ENCODE measurements around the gene GNG14. TPM values are rescaled to one million over a fixed set of nuclear protein-coding genes. Genes with fewer than 3 reads are reported as not detected.

GNG14 gene
- total and polyA plus RNA-seq, 4 donors: not detected

DNA sequence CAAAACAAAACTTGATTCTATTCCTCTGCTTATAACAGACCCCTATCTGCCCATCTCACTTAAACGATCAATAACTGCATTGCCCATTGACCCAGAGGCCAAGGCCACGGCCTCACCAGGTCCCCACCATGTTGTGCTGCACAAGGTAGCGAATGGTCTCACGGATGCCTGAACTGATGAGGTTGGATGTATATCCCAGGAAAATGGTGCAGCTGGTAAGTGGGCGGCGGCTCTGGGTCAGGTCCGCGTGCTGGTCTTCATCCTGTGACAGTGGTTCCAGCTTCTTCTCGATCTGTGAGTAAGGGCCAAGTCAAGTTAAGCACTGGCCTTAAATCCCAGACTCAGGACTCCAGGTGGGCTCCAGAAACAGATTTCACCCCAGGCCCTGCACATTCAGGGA is 7.8 kb upstream of the GNG14 start:
- Histone ChIP-seq H3K27me3 (ENCODE audit: control insufficient read depth in 1 of 2, insufficient read depth in 2 of 2, low read length in 1 of 2) (no peaks in the 10 kb centered on the region), H3K36me3 (ENCODE audit: control insufficient read depth in 1 of 2, insufficient read depth in 2 of 2, low read length in 1 of 2) (no peaks in the 10 kb centered on the region), H3K4me3 (ENCODE audit: low read length in 2 of 2) (no peak overlapping the region), H3K4me1 (ENCODE audit: control insufficient read depth in 1 of 2, insufficient read depth in 2 of 2, low read length in 2 of 2) (no peaks in the 10 kb centered on the region), H3K9me3 (ENCODE audit: control insufficient read depth, low read length) (no peaks in the 10 kb centered on the region), H3K27ac (ENCODE audit: low read depth in 1 of 2, low read length in 2 of 2) (no peak overlapping the region)
- DNase-seq (no peak), ATAC-seq (ENCODE audit: low FRiP score) (no peak)
- intact Hi-C loops (cut with DNase I): loop anchor here (2.0 to 5.0 kb wide), 2 partner anchors 43 to 127 kb away; partner anchors contain the start of genes RNASEH2A (in 1 of the 2) and TNPO2 (in 1 of the 2)
- 92 to 93% methylated on average over 9 of the region's 9 CpGs for WGBS, 2 donors

DNA sequence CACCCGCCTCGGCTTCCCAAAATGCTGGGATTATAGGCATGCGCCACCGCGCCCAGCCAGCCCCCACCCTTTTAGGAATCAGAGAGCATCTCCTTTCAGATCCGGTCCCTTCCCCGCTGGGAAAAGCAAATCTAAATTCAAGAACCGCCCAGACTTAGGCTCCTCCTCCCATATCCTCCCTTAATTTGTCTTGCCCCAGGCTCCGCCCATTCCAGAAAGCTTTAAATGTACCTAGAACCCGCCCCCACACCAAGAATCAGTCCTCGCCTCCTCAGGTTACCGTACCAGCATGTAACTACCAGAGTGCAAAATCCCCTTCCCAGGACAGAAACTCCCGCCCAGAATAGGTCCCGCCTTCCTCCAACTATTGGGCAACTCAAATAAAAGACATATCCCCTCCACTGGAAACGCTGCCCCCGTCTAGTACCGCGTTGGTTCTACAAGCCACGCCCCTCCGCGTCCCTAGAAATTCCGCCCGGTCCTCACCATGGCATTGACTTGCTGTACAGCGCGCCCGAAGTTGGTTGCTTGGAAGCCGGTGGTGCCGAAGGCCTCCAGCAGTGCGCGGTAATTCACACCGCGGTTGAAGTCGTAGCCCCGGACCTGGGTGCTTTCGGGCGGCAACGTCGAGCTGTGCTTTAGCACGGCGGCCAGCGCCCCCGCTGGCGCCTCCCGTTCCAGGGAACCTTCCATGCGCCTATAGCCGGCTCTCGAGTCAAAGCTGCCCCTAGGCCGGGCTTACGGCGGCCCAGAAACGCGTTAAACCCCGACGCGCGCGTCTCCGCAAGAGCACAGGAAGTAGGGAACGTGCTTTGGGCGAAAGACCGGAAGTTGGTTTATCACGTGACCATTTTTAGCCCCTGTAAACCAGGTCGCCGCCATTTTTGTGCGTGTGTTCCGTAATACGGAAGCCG is 6.5 kb upstream of the GNG14 start, which contains the start of gene DHPS:
Gene DHPS, minus strand, starts transcription at position 807 of the 914 bp plus-strand sequence. Its CDS starts 114 bp downstream, at position 693.
- Histone ChIP-seq H3K36me3 (ENCODE audit: control insufficient read depth in 1 of 2, insufficient read depth in 2 of 2, low read length in 1 of 2) (no peaks in the 10 kb centered on the region), H3K9me3 (ENCODE audit: control insufficient read depth, low read length) (no peaks in the 10 kb centered on the region), H3K27ac (ENCODE audit: low read depth in 1 of 2, low read length in 2 of 2) (peak within 1 kb of the TSS; percentile 53 to 84), H3K4me3 (ENCODE audit: low read length in 2 of 2) (peak within 1 kb of the TSS; percentile 83 to 96), H3K27me3 (ENCODE audit: control insufficient read depth in 1 of 2, insufficient read depth in 2 of 2, low read length in 1 of 2) (no peaks in the 10 kb centered on the region), H3K4me1 (ENCODE audit: control insufficient read depth in 1 of 2, insufficient read depth in 2 of 2, low read length in 2 of 2) (no peaks in the 10 kb centered on the region)
- intact Hi-C loops (cut with DNase I): loop anchor here (2.0 to 5.0 kb wide), 2 partner anchors 41 to 126 kb away; partner anchors contain the start of genes RNASEH2A (in 1 of the 2) and TNPO2 (in 1 of the 2)
- WGBS, 2 donors: 0% methylated on average over 68 of the region's 68 CpGs
- DNase-seq: peak; percentile 94 to 95
- ATAC-seq (ENCODE audit: low FRiP score): peak; percentile 96

DNA sequence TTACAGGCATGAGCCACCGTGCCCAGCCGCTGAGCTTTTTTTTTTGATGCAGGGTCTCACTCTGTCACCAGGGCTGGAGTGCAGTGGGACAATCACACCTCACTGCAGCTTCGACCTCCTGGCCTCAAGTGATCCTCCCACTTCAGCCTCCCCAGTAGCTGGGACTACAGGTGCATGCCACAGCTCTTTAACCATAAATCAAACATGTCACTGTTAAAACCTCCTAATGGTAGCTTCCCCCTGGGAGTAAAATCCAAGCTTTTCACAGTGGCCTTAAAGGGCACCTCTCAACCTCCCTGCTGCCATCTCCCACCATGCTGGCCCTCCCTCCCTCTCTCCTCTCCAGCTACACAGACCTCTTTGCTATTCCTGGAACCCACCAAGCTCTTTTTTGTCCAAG is 2.0 kb upstream of the GNG14 start:
- 83 to 90% methylated on average over 3 of the region's 3 CpGs for WGBS, 2 donors
- Histone ChIP-seq H3K27me3 (ENCODE audit: control insufficient read depth in 1 of 2, insufficient read depth in 2 of 2, low read length in 1 of 2) (no peaks in the 10 kb centered on the region), H3K4me3 (ENCODE audit: low read length in 2 of 2) (no peak overlapping the region), H3K9me3 (ENCODE audit: control insufficient read depth, low read length) (no peaks in the 10 kb centered on the region), H3K36me3 (ENCODE audit: control insufficient read depth in 1 of 2, insufficient read depth in 2 of 2, low read length in 1 of 2) (no peaks in the 10 kb centered on the region), H3K4me1 (ENCODE audit: control insufficient read depth in 1 of 2, insufficient read depth in 2 of 2, low read length in 2 of 2) (no peaks in the 10 kb centered on the region), H3K27ac (ENCODE audit: low read depth in 1 of 2, low read length in 2 of 2) (no peak overlapping the region)
- ATAC-seq (ENCODE audit: low FRiP score) (no peak), DNase-seq (no peak)
- intact Hi-C loops (cut with DNase I): no loop called here

DNA sequence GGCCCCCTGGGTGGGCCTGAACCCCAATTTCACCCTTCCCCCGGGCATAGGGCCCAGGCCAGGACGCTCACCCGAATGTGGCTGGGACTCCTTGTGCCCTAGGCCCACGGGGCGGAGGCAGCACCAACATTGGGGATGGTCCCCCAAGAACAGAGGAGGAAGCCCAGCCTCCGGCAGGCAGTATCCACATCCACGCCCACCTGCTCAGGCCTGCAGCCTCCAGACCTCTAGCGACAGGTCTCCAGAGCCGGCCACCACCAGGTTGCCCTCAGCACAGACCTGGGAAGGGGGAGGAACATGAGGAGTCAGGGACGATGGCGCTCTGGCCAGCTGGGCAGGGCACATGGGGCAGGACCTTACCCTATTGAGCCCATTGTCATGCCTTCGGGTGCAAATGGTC is 1.2 kb downstream of the GNG14 start:
- 89 to 90% methylated on average over 12 of the region's 12 CpGs for WGBS, 2 donors
- ATAC-seq (ENCODE audit: low FRiP score): no peak
- H3K4me3 ChIP-seq (ENCODE audit: low read length in 2 of 2): no peak overlapping the region
- H3K27ac ChIP-seq (ENCODE audit: low read depth in 1 of 2, low read length in 2 of 2): no peak overlapping the region
- no peak for DNase-seq
- H3K36me3 ChIP-seq (ENCODE audit: control insufficient read depth in 1 of 2, insufficient read depth in 2 of 2, low read length in 1 of 2): no peaks in the 10 kb centered on the region
- no peaks in the 10 kb centered on the region for H3K27me3 ChIP-seq (ENCODE audit: control insufficient read depth in 1 of 2, insufficient read depth in 2 of 2, low read length in 1 of 2)
- intact Hi-C loops (cut with DNase I): no loop called here
- no peaks in the 10 kb centered on the region for H3K9me3 ChIP-seq (ENCODE audit: control insufficient read depth, low read length)
- no peaks in the 10 kb centered on the region for H3K4me1 ChIP-seq (ENCODE audit: control insufficient read depth in 1 of 2, insufficient read depth in 2 of 2, low read length in 2 of 2)

- no peak for ATAC-seq (ENCODE audit: low FRiP score)
- Histone ChIP-seq H3K27me3 (ENCODE audit: control insufficient read depth in 1 of 2, insufficient read depth in 2 of 2, low read length in 1 of 2) (no peaks in the 10 kb centered on the region), H3K27ac (ENCODE audit: low read depth in 1 of 2, low read length in 2 of 2) (no peak overlapping the region), H3K9me3 (ENCODE audit: control insufficient read depth, low read length) (no peaks in the 10 kb centered on the region), H3K36me3 (ENCODE audit: control insufficient read depth in 1 of 2, insufficient read depth in 2 of 2, low read length in 1 of 2) (no peaks in the 10 kb centered on the region), H3K4me3 (ENCODE audit: low read length in 2 of 2) (no peak overlapping the region), H3K4me1 (ENCODE audit: control insufficient read depth in 1 of 2, insufficient read depth in 2 of 2, low read length in 2 of 2) (no peaks in the 10 kb centered on the region)
- 83% methylated on average over 26 of the region's 26 CpGs for WGBS, 2 donors
- intact Hi-C loops (cut with DNase I): no loop called here
- no peak for DNase-seq
Measured at GRCh38 chr19:12689581-12690216, 1.9 kb downstream of the GNG14 start.

- Histone ChIP-seq H3K27ac (ENCODE audit: low read depth in 1 of 2, low read length in 2 of 2) (no peak overlapping the region), H3K27me3 (ENCODE audit: control insufficient read depth in 1 of 2, insufficient read depth in 2 of 2, low read length in 1 of 2) (no peaks in the 10 kb centered on the region), H3K9me3 (ENCODE audit: control insufficient read depth, low read length) (no peaks in the 10 kb centered on the region), H3K36me3 (ENCODE audit: control insufficient read depth in 1 of 2, insufficient read depth in 2 of 2, low read length in 1 of 2) (no peaks in the 10 kb centered on the region), H3K4me3 (ENCODE audit: low read length in 2 of 2) (no peak overlapping the region), H3K4me1 (ENCODE audit: control insufficient read depth in 1 of 2, insufficient read depth in 2 of 2, low read length in 2 of 2) (no peaks in the 10 kb centered on the region)
- 79 to 86% methylated on average over 5 of the region's 5 CpGs for WGBS, 2 donors
- DNase-seq: no peak
- no peak for ATAC-seq (ENCODE audit: low FRiP score)
- intact Hi-C loops (cut with DNase I): no loop called here
Measured at GRCh38 chr19:12692960-12693359, 5.2 kb downstream of the GNG14 start.

- intact Hi-C loops (cut with DNase I): no loop called here
- Histone ChIP-seq H3K27ac (ENCODE audit: low read depth in 1 of 2, low read length in 2 of 2) (no peak overlapping the region), H3K4me3 (ENCODE audit: low read length in 2 of 2) (no peak overlapping the region), H3K36me3 (ENCODE audit: control insufficient read depth in 1 of 2, insufficient read depth in 2 of 2, low read length in 1 of 2) (no peaks in the 10 kb centered on the region), H3K27me3 (ENCODE audit: control insufficient read depth in 1 of 2, insufficient read depth in 2 of 2, low read length in 1 of 2) (no peaks in the 10 kb centered on the region), H3K4me1 (ENCODE audit: control insufficient read depth in 1 of 2, insufficient read depth in 2 of 2, low read length in 2 of 2) (no peaks in the 10 kb centered on the region), H3K9me3 (ENCODE audit: control insufficient read depth, low read length) (no peaks in the 10 kb centered on the region)
- DNase-seq (no peak), ATAC-seq (ENCODE audit: low FRiP score) (no peak)
- 89 to 90% methylated on average over 16 of the region's 16 CpGs for WGBS, 2 donors
Measured at GRCh38 chr19:12694641-12695040, 6.8 kb downstream of the GNG14 start.

DNA sequence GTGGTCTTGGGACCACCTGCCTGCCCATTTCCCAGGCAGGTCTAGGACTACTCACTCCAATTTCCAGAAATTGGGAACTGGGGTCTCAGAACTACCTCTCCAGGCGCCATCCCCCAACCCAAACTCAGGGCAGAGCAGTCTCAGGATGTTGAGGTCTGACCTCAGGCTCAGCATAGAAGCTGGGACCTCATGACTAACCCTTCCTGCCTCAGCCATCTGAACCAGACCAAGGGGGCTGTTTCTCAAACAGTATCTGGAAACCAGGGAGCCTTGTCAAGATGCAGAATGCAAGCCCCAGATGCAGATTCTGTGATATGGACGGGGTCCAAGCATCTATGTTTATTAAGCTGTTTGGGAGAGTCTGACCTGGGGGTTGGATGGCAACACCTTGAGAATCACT is 7.3 kb downstream of the GNG14 start:
- Histone ChIP-seq H3K4me1 (ENCODE audit: control insufficient read depth in 1 of 2, insufficient read depth in 2 of 2, low read length in 2 of 2) (no peaks in the 10 kb centered on the region), H3K27me3 (ENCODE audit: control insufficient read depth in 1 of 2, insufficient read depth in 2 of 2, low read length in 1 of 2) (no peaks in the 10 kb centered on the region), H3K27ac (ENCODE audit: low read depth in 1 of 2, low read length in 2 of 2) (no peak overlapping the region), H3K36me3 (ENCODE audit: control insufficient read depth in 1 of 2, insufficient read depth in 2 of 2, low read length in 1 of 2) (no peaks in the 10 kb centered on the region), H3K9me3 (ENCODE audit: control insufficient read depth, low read length) (no peaks in the 10 kb centered on the region), H3K4me3 (ENCODE audit: low read length in 2 of 2) (no peak overlapping the region)
- DNase-seq: no peak
- intact Hi-C loops (cut with DNase I): no loop called here
- 65 to 73% methylated on average over 2 of the region's 2 CpGs for WGBS, 2 donors
- no peak for ATAC-seq (ENCODE audit: low FRiP score)

Data from aorta (tissue), 5 donors.